Stimulated activated CD4-positive, alpha-beta T cell treated with anti-CD3 and anti-CD28 coated beads, Interleukin-4, amount 100 ng/mL, for 4 hours (primary cell): ENCODE results near the gene RAB8B.
A peak's percentile ranks its signal among the peaks of the same experiment; 100 is the strongest.

Source experiments
- DNase-seq, 2 experiments: peaks; one replicate each; pipeline ENCODE4 v3.0.0-alpha.2; 2020

Gene RAB8B

GRCh38 chr15:63188926-63189871, at the start of gene RAB8B:
Gene RAB8B, plus strand, starts transcription at chr15:63189606. Its CDS starts 19 bp downstream, at chr15:63189625.
- DNase-seq, result peak; percentile 95 to 100

- no peak for DNase-seq
Measured at GRCh38 chr15:63140936-63141335, 48.5 kb upstream of the RAB8B start.

DNA sequence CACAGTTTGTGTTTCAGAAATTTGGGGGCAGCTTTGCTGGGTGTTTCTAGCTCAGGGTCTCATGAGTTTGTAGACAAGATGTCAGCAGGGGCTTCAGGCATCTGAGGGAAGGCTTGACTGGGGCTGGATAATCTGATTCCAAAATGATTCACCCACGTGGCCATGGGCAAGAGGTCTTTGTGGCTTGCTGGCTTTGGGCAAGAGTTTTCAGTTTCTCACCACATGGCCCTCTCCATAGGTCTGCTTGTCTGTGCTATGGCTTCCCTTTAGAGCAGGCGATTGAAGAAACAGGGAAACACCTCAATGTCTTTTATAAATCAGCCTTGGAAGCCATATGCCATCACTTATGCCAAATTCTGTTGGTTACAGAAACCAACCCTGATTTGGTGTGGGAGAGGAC, 44.0 kb upstream of the RAB8B start:
- no peak for DNase-seq

DNA sequence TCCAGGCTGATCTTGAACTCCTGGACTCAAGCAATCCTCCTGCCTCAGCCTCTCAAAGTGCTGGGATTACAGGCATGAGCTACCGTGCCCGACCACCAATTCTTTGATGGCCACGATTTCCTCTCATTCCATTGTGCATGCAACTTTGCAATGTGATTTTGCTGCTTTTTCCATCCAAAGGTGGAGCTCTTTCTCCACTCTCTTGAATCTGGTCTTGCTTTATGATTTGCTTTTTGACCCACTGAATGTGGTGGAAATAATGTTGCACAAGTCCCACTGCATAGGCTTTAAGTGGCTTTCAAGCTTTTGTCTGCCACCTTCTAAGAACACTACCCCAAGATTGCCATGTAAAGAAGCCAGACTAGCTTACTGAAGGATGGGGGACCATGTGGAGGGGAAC, 42.7 kb upstream of the RAB8B start:
- DNase-seq, result no peak

- no peak for DNase-seq
Measured at GRCh38 chr15:63151665-63152064, 37.7 kb upstream of the RAB8B start.

GRCh38 chr15:63155486-63155885, 33.9 kb upstream of the RAB8B start:
- DNase-seq, result no peak

- DNase-seq, result no peak
Measured at GRCh38 chr15:63156086-63156710, 33.2 kb upstream of the RAB8B start.

DNA sequence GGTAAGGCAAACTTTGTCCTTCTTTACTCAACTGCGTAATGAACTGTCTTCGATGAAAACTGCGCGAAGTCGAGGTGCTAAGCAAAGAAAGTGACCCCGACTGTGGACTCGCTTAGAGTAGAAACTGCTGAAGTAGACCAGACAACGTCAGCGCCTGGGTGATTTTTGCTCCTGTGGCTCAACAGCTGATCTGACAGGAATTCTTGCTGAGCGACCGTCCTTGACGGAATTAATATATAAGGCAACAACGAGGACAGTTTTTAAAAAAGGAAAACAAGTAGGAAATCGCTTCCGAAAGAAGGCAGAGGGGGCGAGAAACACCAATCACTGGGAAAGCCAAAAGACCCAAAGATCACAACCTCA, 32.7 kb upstream of the RAB8B start:
- no peak for DNase-seq

GRCh38 chr15:63157118-63157843, 32.1 kb upstream of the RAB8B start, which contains the start of gene RPS27L:
Gene RPS27L, minus strand, starts transcription at chr15:63157477. Its CDS starts 72 bp downstream, at chr15:63157405.
- peak; percentile 83 to 86 for DNase-seq

DNA sequence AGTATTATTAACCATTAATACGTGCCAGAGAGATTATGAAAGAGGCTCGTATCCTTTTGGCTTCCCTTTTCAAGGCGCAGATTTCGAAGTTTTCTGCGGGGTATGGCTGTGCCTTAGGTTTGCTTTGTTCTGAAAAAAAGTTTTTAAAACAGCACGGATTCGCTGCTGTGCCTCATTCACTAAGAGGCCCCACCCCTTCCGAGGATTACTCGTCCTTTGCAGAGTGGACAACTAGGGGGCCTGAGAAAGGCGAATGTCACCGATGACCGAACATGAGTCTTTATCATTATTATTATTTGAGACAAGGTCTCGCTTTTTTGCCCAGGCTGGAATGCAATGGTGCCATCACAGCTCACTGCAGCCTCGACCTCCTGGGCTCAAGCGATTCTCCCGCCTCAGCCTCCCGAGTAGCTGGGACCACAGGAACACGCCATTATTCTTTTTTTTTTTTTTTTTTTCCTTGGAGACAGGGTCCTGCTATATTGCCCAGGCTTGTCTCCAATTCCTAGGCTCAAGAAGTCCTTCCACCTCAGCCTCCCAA, 31.4 kb upstream of the RAB8B start:
- DNase-seq, result no peak

- DNase-seq, result no peak
Measured at GRCh38 chr15:63160638-63161037, 28.8 kb upstream of the RAB8B start.

DNA sequence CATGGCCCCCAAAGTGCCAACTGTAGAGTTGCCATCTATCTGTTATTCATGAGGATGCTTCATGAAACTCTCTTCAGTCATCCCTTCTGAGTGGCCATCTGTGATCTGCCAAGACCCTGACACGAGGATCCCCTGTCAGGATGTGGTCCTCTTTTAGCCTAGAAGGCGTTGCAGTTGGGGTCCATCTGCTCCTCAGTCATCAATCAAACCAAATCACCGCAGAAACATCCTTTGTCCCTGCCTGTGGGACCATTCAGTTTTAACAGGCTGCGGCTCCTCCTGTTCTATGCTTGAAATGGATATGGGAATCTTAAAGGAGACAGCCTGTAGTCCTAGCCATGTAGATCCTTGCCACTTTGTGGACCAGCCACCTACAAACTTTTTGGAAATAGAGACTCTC, 26.2 kb upstream of the RAB8B start:
- no peak for DNase-seq

- no peak for DNase-seq
Measured at GRCh38 chr15:63165166-63165859, 24.1 kb upstream of the RAB8B start.

GRCh38 chr15:63166219-63166618, 23.2 kb upstream of the RAB8B start:
- DNase-seq, result no peak

DNA sequence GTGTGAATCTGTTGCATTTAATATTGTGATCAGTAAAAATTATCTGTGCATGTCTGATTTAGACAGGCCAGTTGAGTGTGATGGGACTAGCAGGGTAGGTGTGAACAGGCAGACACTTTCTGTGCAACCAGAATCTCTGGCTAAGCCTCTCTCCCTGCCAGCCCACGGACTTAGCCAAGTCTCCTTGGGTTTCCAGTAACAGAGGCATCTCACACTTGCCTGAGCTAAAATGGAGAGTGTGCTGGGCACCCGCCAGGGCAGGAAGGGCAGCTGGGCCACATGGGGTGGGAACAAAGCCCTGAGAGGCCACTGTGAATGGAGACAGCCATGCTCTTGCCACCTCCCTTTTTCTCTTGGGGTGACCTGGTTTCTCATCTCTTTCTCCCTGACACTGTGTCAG, 19.6 kb upstream of the RAB8B start:
- DNase-seq, result no peak

GRCh38 chr15:63172376-63172775, 17.0 kb upstream of the RAB8B start:
- no peak for DNase-seq

DNA sequence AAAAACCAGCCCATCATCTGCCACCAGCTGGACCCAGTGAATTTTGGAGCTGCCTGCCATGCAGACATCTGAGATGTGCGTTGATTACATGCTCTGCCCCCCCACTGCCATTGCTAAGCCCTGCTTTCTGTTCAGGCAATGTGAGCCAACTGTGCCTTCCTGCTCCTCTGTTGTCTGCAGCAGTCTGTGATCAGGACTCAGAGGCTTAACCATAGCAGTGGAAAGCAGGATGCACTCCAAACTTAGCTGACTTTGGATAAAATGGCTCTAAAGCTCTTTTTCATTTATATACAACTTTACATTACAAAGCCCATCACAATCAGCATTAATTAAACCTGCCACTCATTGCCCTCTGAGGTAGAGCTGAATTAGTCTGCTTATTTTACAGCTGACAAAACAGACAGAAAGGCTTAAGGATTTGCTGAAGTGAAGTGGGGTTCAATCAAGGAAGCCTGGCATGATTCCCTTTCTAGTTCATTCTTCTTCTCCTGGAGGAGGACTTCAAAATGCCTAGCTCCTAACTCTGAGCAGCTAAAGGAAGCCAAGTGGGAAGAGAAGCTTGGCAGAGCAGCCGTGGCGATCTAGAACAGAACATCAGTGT, 16.5 kb upstream of the RAB8B start:
- no peak for DNase-seq

DNA sequence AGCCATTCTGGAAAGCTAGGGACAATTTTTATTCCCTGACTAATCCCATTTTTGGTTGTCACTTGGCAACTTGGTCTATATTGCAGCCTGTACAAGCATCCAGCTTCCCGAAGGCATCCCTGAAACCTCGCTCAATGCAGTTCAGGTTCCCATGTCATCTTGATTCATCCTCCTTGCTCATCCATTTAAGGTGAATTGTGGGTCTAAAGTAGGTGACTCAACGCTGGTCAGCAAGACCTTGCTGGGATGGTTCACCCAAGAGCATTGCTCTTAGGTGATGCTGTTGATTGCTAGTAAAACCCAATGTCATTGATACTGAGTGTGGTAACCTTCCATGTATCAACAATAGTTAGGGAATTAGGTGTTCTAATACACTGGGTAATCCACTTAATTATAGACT, 13.1 kb upstream of the RAB8B start:
- DNase-seq, result no peak

- no peak for DNase-seq
Measured at GRCh38 chr15:63178034-63178433, 11.4 kb upstream of the RAB8B start.

GRCh38 chr15:63180746-63181145, 8.7 kb upstream of the RAB8B start:
- DNase-seq, result no peak

- no peak for DNase-seq
Measured at GRCh38 chr15:63181648-63182047, 7.8 kb upstream of the RAB8B start.

DNA sequence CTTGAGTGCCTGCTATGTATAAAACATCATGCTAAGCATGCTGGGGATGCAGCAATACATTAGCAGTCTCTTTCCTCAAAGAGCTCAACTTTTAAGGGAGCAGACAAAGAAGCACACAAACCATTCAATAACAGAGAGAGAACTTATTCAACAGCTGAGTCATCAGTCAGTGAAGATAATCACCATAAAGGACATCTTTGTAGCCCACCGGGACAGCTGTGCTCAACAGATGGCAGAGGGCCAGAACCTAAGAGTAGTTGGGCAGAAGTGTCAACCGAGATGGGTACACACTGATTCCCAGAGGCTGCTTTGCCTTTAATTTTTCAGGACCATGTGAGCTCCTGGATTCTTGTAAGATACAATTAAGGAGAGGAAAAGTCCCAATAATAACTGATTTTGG, 4.2 kb upstream of the RAB8B start:
- no peak for DNase-seq
